NCI-H1417 (cell line): ENCODE measurements around the gene GNB1L.

Experiments used
- DNase-seq, 3 experiments: peaks; one replicate each; lab custom pipeline; 2025; lab: John Stamatoyannopoulos, UW

Gene GNB1L

GRCh38 chr22:19863571-19863970 lies 8.9 kb upstream of the GNB1L start:
- no peak for DNase-seq

- no peak for DNase-seq
Measured at GRCh38 chr22:19862619-19863246, 8.1 kb upstream of the GNB1L start.

GRCh38 chr22:19859861-19860510 lies 5.3 kb upstream of the GNB1L start:
- no peak for DNase-seq

GRCh38 chr22:19857382-19857781 lies 2.7 kb upstream of the GNB1L start:
- no peak for DNase-seq

GRCh38 chr22:19855504-19856409 lies 1.1 kb upstream of the GNB1L start:
- peak in 2 of 3 experiments; percentile 65 to 74 for DNase-seq

GRCh38 chr22:19853879-19854777 lies 546 bp downstream of the GNB1L start:
- peak in 1 of 3 experiments; percentile 70 for DNase-seq

GRCh38 chr22:19853058-19853878 lies 1.4 kb downstream of the GNB1L start:
- DNase-seq: no peak

- no peak for DNase-seq
Measured at GRCh38 chr22:19852177-19852781, 2.4 kb downstream of the GNB1L start.

- DNase-seq: no peak
Measured at GRCh38 chr22:19851291-19852176, 3.1 kb downstream of the GNB1L start.

GRCh38 chr22:19850763-19851109 lies 3.9 kb downstream of the GNB1L start:
- no peak for DNase-seq

- no peak for DNase-seq
Measured at GRCh38 chr22:19849835-19850762, 4.6 kb downstream of the GNB1L start.

GRCh38 chr22:19848298-19849224 lies 6.1 kb downstream of the GNB1L start:
- DNase-seq: peak in 1 of 3 experiments; percentile 30

GRCh38 chr22:19847345-19847632 lies 7.4 kb downstream of the GNB1L start:
- DNase-seq: no peak

- DNase-seq: no peak
Measured at GRCh38 chr22:19846620-19847344, 7.9 kb downstream of the GNB1L start.

GRCh38 chr22:19845054-19845722 lies 9.5 kb downstream of the GNB1L start:
- DNase-seq: no peak

- no peak for DNase-seq
Measured at GRCh38 chr22:19844377-19845053, 10.2 kb downstream of the GNB1L start.
